ENCODE measurements around the gene ERBB4.

ERBB4 gene

DNA sequence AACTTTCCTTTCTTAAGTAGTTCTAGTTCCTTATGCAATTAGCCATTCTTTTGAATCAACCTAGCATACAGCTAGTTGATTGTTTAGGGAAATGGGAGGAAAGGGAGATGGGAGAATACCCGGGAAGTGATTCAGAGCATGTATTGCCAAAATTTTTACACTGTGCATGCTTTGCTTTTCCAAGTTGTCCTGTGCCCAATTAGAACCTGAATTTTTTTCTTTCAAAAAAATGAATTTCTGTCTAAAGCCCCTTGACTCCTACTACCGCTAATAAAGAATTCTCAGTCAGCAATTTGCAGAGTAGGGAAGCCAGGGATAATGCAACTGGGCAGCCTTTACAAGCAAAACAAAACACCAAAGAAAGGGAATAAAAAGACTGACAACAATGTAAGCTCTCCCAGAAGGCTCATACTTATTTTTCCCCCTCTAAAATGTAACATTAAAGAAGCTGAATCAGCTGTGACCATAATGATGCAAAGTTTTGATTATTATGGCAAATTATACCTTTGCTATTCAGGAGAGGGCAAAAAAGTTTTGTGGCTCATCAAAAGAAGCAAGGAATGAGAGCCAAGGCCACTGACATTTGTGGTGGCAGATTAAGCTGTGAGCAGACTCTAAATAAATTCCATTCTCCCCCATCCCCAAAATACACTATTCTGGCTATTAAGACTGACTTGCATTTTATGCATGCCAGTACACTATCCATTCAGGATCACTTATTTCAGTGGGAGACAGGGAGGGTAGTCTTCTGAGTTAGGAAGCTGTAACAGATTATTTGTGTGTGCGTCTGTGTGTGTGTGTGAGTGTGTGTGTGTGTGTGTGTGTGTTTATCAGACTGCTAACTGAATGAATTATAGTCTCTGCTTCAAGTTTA is 174.3 kb downstream of the ERBB4 start:
- no peak for DNase-seq (ENCODE audit: low read depth)

- DNase-seq (ENCODE audit: low read depth) = no peak
Observed at GRCh38 chr2:212361174-212361756, 177.3 kb downstream of the ERBB4 start.

- DNase-seq (ENCODE audit: low read depth) = no peak
Observed at GRCh38 chr2:212360068-212360460, 178.5 kb downstream of the ERBB4 start.

GRCh38 chr2:212359425-212360067 is 179.1 kb downstream of the ERBB4 start:
- no peak for DNase-seq (ENCODE audit: low read depth)

DNA sequence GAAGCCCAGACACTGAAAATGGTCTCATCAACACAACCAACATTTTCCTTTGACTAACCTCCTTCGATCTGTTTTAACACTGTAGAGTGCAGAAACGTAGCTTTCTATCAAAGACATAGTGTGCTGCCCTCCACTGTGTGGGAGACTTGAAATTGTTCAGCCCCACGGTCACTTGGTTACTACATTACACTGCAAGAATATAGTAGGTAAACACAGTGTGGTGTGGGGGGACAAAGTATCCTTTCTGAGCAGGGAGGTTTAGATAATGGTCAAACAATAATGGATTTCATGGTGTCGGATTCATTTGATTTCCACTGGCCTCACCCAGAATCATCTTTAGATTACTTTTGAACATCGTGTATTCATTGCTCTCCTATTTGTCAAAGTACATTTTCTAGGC is 181.0 kb downstream of the ERBB4 start:
- DNase-seq (ENCODE audit: low read depth) = no peak

DNA sequence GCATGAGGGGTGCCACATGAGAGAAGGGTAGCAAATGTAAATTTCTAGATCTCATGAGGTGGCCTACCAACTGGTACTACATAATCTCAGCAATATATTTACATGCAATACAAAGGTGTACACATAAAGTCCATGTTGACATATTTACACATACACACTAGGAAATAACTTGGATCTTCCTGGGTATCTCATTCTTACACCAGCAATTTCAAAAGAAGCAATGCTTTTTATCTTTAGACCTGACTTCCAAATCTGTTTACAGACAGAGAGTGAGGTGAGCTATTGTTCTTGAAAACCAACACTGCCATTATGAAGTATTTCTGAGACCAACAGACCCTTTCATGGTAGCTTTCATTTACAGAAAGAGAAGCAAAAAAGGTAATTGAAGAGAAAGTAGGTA is 184.2 kb downstream of the ERBB4 start:
- no peak for DNase-seq (ENCODE audit: low read depth)

GRCh38 chr2:212348501-212348900 is 190.1 kb downstream of the ERBB4 start:
- DNase-seq (ENCODE audit: low read depth) = no peak

GRCh38 chr2:212346865-212347264 is 191.7 kb downstream of the ERBB4 start:
- no peak for DNase-seq (ENCODE audit: low read depth)

- no peak for DNase-seq (ENCODE audit: low read depth)
Observed at GRCh38 chr2:212345966-212346365, 192.6 kb downstream of the ERBB4 start.

DNA sequence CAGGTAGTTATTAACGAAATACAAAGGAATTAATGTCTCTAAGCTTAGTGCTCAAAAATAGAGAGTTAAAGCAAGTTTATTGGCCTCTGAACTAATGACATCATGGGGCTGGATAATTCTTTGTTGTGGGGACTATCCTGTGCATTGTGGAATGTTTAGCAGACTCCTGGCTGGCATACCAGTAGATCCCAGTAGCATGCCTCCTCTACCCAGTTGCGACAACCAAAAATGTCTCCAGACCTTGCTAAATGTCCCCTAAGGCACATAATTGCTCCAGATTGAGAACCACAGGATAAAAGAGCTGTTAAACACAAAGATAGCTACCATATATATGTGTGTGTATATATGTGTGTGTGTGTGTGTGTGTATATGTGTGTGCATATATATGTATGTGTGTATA is 194.5 kb downstream of the ERBB4 start:
- DNase-seq (ENCODE audit: low read depth) = no peak

DNA sequence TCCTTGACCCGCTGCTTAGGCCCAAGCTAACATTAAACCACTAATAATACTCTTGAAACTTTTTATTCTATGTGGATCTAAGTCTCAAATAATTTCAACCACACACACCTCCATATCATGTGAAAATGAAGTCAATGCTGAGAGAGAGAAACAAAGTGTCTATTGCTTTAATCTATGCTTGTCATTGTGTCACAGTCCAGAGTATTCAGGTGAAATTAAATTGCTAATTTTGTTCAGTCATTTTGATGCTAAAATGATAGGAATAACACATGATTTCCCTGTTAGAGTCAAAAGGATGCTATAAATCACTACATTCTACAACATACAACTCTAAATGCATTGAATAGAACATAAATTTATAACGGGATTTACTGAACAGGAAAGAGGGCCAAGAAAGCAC is 195.4 kb downstream of the ERBB4 start:
- no peak for DNase-seq (ENCODE audit: low read depth)

GRCh38 chr2:212337486-212338343 is 200.9 kb downstream of the ERBB4 start:
- DNase-seq (ENCODE audit: low read depth) = no peak

- DNase-seq (ENCODE audit: low read depth) = no peak
Observed at GRCh38 chr2:212337036-212337435, 201.6 kb downstream of the ERBB4 start.

GRCh38 chr2:212330263-212330662 is 208.3 kb downstream of the ERBB4 start:
- no peak for DNase-seq (ENCODE audit: low read depth)

- DNase-seq (ENCODE audit: low read depth) = no peak
Observed at GRCh38 chr2:212328712-212329496, 209.7 kb downstream of the ERBB4 start.

DNA sequence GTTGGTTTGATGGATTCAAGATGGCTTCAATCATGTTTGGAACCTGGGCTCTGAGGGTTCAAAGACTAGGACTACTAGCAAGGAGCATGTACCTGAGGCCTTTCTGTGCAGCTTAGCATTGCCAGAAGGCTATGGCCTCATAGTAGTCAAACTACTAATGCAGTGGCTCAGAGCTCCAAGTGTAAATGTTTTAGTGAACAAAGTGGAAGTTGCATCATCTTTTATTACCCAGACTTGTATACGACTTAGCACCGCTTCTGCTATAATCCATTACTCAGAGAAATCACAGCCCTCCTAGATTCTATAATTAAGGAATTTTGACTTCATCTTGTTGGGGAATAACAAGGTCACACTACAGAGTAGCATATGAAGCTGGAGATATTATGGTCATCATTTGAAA is 210.5 kb downstream of the ERBB4 start:
- DNase-seq (ENCODE audit: low read depth) = no peak

DNA sequence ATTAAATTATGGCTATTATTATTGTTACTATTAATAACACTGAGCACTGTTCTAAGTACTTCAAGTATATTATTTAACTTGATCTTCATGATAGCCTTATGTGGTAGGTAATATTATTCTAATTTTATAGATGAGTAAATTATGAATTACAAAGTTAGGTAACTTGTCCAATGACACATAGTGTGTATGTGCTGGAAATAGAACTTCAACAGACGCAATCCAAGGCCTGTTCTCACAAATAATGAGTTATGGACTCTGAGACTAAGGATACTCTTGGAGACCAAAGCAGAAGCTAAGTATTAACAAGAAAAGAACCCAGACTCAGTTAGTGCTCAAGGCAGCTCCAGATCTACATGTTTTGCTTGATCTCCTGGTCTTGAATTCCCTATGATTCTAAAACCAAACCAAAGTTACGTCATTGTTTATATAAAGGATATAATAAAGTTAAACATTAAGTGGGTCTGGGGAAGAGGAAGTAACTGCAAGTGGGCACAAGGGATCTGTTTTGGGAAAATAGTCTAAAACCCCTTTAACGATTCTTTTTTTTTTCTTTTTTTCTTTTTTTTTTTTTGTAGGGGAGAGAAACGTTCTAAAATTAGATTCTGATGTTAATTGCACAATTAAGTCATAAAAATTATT is 211.3 kb downstream of the ERBB4 start:
- DNase-seq (ENCODE audit: low read depth) = no peak

- DNase-seq (ENCODE audit: low read depth) = no peak
Observed at GRCh38 chr2:212318636-212319035, 220.0 kb downstream of the ERBB4 start.

DNA sequence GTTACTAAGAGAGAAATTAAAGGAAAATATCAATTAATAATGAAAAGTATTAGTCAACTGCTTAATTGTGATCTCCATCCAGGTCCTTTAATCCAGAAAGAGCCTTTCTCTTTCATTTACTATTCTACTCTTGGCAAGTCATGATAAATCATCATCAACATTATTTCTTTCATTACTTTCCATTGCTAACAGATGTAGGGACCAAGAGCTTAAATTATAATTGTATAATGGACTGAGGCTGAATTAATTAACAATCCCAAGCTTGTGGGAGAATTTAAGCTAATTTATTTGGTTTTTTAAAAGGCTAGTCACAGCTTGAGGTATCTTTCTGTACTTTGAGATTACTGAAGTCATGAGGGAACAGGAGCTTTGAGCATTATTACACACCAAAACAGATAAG is 223.9 kb downstream of the ERBB4 start:
- no peak for DNase-seq (ENCODE audit: low read depth)

- DNase-seq (ENCODE audit: low read depth) = no peak
Observed at GRCh38 chr2:212311807-212312404, 226.7 kb downstream of the ERBB4 start.

GRCh38 chr2:212299943-212300342 is 238.7 kb downstream of the ERBB4 start:
- DNase-seq (ENCODE audit: low read depth) = no peak

Measured in stimulated activated CD4-positive, alpha-beta T cell treated with anti-CD3 and anti-CD28 coated beads, Interleukin-2, amount 100 ng/mL, for 4 hours (primary cell).